ENCODE results near the gene VPS50. TPM values are rescaled to one million over a fixed set of nuclear protein-coding genes. Genes with fewer than 3 reads are reported as not detected.
"Not testable (repeated sequence)": the region's sequence is repeated elsewhere in the genome, so short reads cannot be mapped to it uniquely, and the experiment has no call there.

Gene VPS50
- total and polyA plus RNA-seq, 10 of the 15 experiments (the other 5 are each of a cell fraction or from before 2014, with no cell fraction given) = 4.0 to 22.0 (median 16.2) TPM

GRCh38 chr7:93337052-93337451 is 104.9 kb downstream of the VPS50 start (continued):
- TF ChIP-seq CEBPZ (IDR thresholded peaks at IDR 0.05; ENCODE audit: low read depth, low read length) (no peak), SMAD5 (IDR thresholded peaks at IDR 0.05; ENCODE audit: low read depth) (no peak), RELA (IDR thresholded peaks at IDR 0.05; ENCODE audit: borderline replicate concordance, partially characterized antibody) (no peak), SPI1 (IDR thresholded peaks at IDR 0.05; ENCODE audit: borderline replicate concordance, insufficient read depth, low read depth, low read length) (no peak)

DNA sequence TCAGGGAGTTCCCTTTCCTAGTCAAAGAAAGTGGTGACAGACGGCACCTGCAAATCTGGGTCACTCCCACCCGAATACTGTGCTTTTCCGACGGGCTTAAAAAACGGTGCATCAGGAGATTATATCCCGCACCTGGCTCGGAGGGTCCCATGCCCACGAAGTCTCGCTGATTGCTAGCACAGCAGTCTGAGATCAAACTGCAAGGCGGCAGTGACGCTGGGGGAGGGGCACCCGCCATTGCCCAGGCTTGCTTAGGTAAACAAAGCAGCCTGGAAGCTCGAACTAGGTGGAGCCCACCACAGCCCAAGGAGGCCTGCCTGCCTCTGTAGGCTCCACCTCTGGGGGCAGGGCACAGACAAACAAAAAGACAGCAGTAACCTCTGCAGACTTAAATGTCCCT is 110.0 kb downstream of the VPS50 start:
- H3K36me3 ChIP-seq (ENCODE audit: control insufficient read depth in 2 of 2, insufficient read depth in 2 of 2, low read length in 1 of 2); H2AFZ ChIP-seq (ENCODE audit: control insufficient read depth, low read depth, low read length); BruUV-seq (replicated peaks); H3K4me2 ChIP-seq (ENCODE audit: control insufficient read depth, insufficient read depth); H4K20me1 ChIP-seq (ENCODE audit: control insufficient read depth, insufficient read depth); H3K4me1 ChIP-seq (ENCODE audit: control insufficient read depth, insufficient read depth, low read length); H3K27me3 ChIP-seq (replicated peaks in 1 of 2; ENCODE audit: control insufficient read depth in 2 of 2, insufficient read depth in 2 of 2, low read length in 1 of 2); CTCF ChIA-PET; RAD21 ChIA-PET (ENCODE audit: unreplicated experiment); FAIRE-seq; DNase-seq (ENCODE audit: low read depth, low spot score); ATAC-seq; POLR2A ChIA-PET; H3K27ac ChIP-seq (ENCODE audit: control insufficient read depth, insufficient read depth); intact Hi-C loops (cut with micrococcal nuclease; ENCODE audit: unreplicated experiment); H3K9me3 ChIP-seq (replicated peaks; ENCODE audit: control insufficient read depth, insufficient read depth, low read length); H3K4me3 ChIP-seq; in situ Hi-C loops (cut with MboI); SMC1A ChIA-PET (ENCODE audit: uncharacterized antibody, unreplicated experiment); H3K79me2 ChIP-seq (ENCODE audit: control insufficient read depth, insufficient read depth, low read length); H3K9ac ChIP-seq (ENCODE audit: control insufficient read depth, insufficient read depth, low read length): not testable (repeated sequence)
- WGBS (ENCODE audit: insufficient coverage, insufficient replicate concordance, low lambda C conversion rate, missing lambda C conversion rate) = 96% methylated on average over 13 of the region's 13 CpGs
